ENCODE results near the gene OTUD6A.
"Not testable (repeated sequence)": the region's sequence is repeated elsewhere in the genome, so short reads cannot be mapped to it uniquely, and the experiment has no call there.

Gene OTUD6A

GRCh38 chrX:70044541-70045245, 17.6 kb upstream of the OTUD6A start:
- no peak for DNase-seq (ENCODE audit: low read depth in 2 of 3, low spot score in 1 of 3)

- no peak for DNase-seq (ENCODE audit: low read depth in 2 of 3, low spot score in 1 of 3)
These were observed 15.3 kb upstream of the OTUD6A start for GRCh38 chrX:70046978-70047377.

- no peak for DNase-seq (ENCODE audit: low read depth in 2 of 3, low spot score in 1 of 3)
These were observed 12.9 kb upstream of the OTUD6A start for GRCh38 chrX:70049406-70049805.

GRCh38 chrX:70049925-70050324, 12.3 kb upstream of the OTUD6A start, which contains the start of gene AWAT2:
Gene AWAT2, minus strand, starts transcription at chrX:70049938. Its CDS starts 6 bp downstream, at chrX:70049932.
- no peak for DNase-seq (ENCODE audit: low read depth in 2 of 3, low spot score in 1 of 3)

- no peak for DNase-seq (ENCODE audit: low read depth in 2 of 3, low spot score in 1 of 3)
These were observed 9.2 kb upstream of the OTUD6A start for GRCh38 chrX:70052895-70053615.

GRCh38 chrX:70054391-70054790, 7.9 kb upstream of the OTUD6A start:
- DNase-seq (ENCODE audit: low read depth in 2 of 3, low spot score in 1 of 3): no peak

GRCh38 chrX:70062961-70063550, 799 bp downstream of the OTUD6A start:
- DNase-seq (ENCODE audit: low read depth in 2 of 3, low spot score in 1 of 3): no peak

GRCh38 chrX:70066646-70067045, 4.4 kb downstream of the OTUD6A start:
- no peak for DNase-seq (ENCODE audit: low read depth in 2 of 3, low spot score in 1 of 3)

- DNase-seq (ENCODE audit: low read depth in 2 of 3, low spot score in 1 of 3): no peak
These were observed 17.0 kb downstream of the OTUD6A start for GRCh38 chrX:70079297-70079696.

GRCh38 chrX:70079870-70080269, 17.6 kb downstream of the OTUD6A start:
- no peak for DNase-seq (ENCODE audit: low read depth in 2 of 3, low spot score in 1 of 3)

- no peak for DNase-seq (ENCODE audit: low read depth in 2 of 3, low spot score in 1 of 3)
These were observed 20.5 kb downstream of the OTUD6A start for GRCh38 chrX:70082723-70083122.

- DNase-seq (ENCODE audit: low read depth in 2 of 3, low spot score in 1 of 3): no peak
These were observed 22.5 kb downstream of the OTUD6A start for GRCh38 chrX:70084592-70085240.

- no peak for DNase-seq (ENCODE audit: low read depth in 2 of 3, low spot score in 1 of 3)
These were observed 25.8 kb downstream of the OTUD6A start for GRCh38 chrX:70087857-70088630.

GRCh38 chrX:70088751-70089150, 26.5 kb downstream of the OTUD6A start:
- DNase-seq (ENCODE audit: low read depth in 2 of 3, low spot score in 1 of 3): no peak

GRCh38 chrX:70089604-70090297, 27.5 kb downstream of the OTUD6A start:
- no peak for DNase-seq (ENCODE audit: low read depth in 2 of 3, low spot score in 1 of 3)

- no peak for DNase-seq (ENCODE audit: low read depth in 2 of 3, low spot score in 1 of 3)
These were observed 30.0 kb downstream of the OTUD6A start for GRCh38 chrX:70092247-70092646.

GRCh38 chrX:70096052-70096451, 33.8 kb downstream of the OTUD6A start:
- no peak for DNase-seq (ENCODE audit: low read depth in 2 of 3, low spot score in 1 of 3)

- DNase-seq (ENCODE audit: low read depth in 2 of 3, low spot score in 1 of 3): no peak
These were observed 43.0 kb downstream of the OTUD6A start for GRCh38 chrX:70105229-70105628.

GRCh38 chrX:70111436-70112026, 49.3 kb downstream of the OTUD6A start:
- not testable (repeated sequence) for DNase-seq (ENCODE audit: low read depth in 2 of 3, low spot score in 1 of 3)
